GM19397 (cell line): ENCODE measurements around the gene BTBD2.
"Not testable (repeated sequence)": the region's sequence is repeated elsewhere in the genome, so short reads cannot be mapped to it uniquely, and the experiment has no call there.

ENCODE experiments used
- ATAC-seq: cut with Tn5 transposase; IDR thresholded peaks from one replicate; pipeline ENCODE4 v1.9.1; 2021; ENCODE audit warnings: mild to moderate bottlenecking, moderate library complexity; ENCODE audit not compliant: unreplicated experiment

The BTBD2 gene

GRCh38 chr19:2016041-2016807, 710 bp upstream of the BTBD2 start:
- ATAC-seq = no peak

GRCh38 chr19:2014731-2015607, 545 bp downstream of the BTBD2 start:
- ATAC-seq = no peak

- ATAC-seq = no peak
Measured at GRCh38 chr19:2014131-2014571, 1.4 kb downstream of the BTBD2 start.

GRCh38 chr19:2013683-2013961, 1.9 kb downstream of the BTBD2 start:
- no peak for ATAC-seq

- ATAC-seq = no peak
Measured at GRCh38 chr19:2012941-2013682, 2.4 kb downstream of the BTBD2 start.

GRCh38 chr19:2011169-2011568, 4.3 kb downstream of the BTBD2 start:
- ATAC-seq = no peak

GRCh38 chr19:2010135-2010668, 5.3 kb downstream of the BTBD2 start:
- ATAC-seq = no peak

- ATAC-seq = no peak
Measured at GRCh38 chr19:2003874-2004273, 11.6 kb downstream of the BTBD2 start.

GRCh38 chr19:1999856-2000515, 15.5 kb downstream of the BTBD2 start:
- no peak for ATAC-seq

GRCh38 chr19:1998712-1999708, 16.5 kb downstream of the BTBD2 start:
- ATAC-seq = no peak

- no peak for ATAC-seq
Measured at GRCh38 chr19:1997353-1998233, 17.9 kb downstream of the BTBD2 start.

- no peak for ATAC-seq
Measured at GRCh38 chr19:1992759-1993260, 22.7 kb downstream of the BTBD2 start.

- ATAC-seq = no peak
Measured at GRCh38 chr19:1991018-1991913, 24.2 kb downstream of the BTBD2 start.

- ATAC-seq = no peak
Measured at GRCh38 chr19:1990230-1991017, 25.1 kb downstream of the BTBD2 start.

GRCh38 chr19:1989513-1990229, 25.8 kb downstream of the BTBD2 start:
- ATAC-seq = no peak

- ATAC-seq = not testable (repeated sequence)
Measured at GRCh38 chr19:1988464-1988863, 27.1 kb downstream of the BTBD2 start.
